ENCODE data around the gene CASTOR1.

DNA sequence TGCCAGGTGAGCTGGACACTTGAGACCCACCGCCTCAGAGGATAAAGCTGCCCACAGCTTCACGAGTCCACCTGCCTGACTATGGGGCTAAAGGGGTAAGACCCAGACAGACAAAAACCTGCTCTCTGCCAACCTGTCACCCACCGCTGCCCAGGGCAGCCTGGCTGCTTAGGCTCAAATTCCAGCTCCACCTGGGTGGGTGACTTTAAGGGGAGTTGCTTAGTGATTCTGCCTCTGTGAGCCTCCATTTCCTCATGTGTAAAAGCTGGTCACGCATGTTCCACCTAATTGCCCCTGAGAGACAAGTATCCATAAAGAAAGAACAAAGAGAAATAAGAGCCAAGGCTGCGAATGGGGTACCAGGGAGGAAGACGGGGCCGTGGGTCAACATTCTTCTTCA is 3.7 kb upstream of the CASTOR1 start:
- TF ChIP-seq, protein P1, sequence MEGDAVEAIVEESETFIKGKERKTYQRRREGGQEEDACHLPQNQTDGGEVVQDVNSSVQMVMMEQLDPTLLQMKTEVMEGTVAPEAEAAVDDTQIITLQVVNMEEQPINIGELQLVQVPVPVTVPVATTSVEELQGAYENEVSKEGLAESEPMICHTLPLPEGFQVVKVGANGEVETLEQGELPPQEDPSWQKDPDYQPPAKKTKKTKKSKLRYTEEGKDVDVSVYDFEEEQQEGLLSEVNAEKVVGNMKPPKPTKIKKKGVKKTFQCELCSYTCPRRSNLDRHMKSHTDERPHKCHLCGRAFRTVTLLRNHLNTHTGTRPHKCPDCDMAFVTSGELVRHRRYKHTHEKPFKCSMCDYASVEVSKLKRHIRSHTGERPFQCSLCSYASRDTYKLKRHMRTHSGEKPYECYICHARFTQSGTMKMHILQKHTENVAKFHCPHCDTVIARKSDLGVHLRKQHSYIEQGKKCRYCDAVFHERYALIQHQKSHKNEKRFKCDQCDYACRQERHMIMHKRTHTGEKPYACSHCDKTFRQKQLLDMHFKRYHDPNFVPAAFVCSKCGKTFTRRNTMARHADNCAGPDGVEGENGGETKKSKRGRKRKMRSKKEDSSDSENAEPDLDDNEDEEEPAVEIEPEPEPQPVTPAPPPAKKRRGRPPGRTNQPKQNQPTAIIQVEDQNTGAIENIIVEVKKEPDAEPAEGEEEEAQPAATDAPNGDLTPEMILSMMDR (conservative IDR thresholded peaks at IDR 0.05; ENCODE audit: low read length): no peak
- no peak for TF ChIP-seq EZH2phosphoT487 (IDR thresholded peaks at IDR 0.05; ENCODE audit: borderline replicate concordance, low read depth, low read length)

All from OCI-LY7 (cell line).